NK-92 (cell line): ENCODE measurements around the gene SLC26A2.
A peak's percentile ranks its signal among the peaks of the same experiment; 100 is the strongest.

Experiments used
- DNase-seq: peaks from one replicate; lab custom pipeline; 2025; ENCODE audit not compliant: unreplicated experiment; lab: John Stamatoyannopoulos, UW

Gene SLC26A2

GRCh38 chr5:149961186-149961685, 678 bp downstream of the SLC26A2 start:
- DNase-seq = no peak

DNA sequence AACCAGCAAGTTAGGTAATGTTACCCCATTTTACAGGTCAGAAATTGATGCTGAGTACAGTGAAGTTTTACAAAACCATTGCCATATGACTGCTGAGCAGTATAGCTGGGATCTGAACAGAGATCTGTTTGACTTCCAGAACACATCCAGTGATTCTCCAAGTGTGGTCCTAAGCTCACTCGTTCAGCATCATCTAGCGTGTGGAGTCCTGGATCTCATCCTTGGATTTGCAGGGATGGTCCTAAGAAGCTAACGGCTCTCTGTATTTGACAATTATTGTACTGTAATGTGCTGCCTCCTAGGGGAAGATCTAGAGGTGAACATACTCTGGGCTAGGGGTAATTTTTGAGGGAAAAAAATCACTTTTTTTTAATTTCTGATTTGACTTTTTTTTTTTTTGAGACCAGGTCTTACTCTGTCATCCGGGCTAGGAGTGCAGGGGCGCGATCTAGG, 1.4 kb downstream of the SLC26A2 start:
- no peak for DNase-seq

DNA sequence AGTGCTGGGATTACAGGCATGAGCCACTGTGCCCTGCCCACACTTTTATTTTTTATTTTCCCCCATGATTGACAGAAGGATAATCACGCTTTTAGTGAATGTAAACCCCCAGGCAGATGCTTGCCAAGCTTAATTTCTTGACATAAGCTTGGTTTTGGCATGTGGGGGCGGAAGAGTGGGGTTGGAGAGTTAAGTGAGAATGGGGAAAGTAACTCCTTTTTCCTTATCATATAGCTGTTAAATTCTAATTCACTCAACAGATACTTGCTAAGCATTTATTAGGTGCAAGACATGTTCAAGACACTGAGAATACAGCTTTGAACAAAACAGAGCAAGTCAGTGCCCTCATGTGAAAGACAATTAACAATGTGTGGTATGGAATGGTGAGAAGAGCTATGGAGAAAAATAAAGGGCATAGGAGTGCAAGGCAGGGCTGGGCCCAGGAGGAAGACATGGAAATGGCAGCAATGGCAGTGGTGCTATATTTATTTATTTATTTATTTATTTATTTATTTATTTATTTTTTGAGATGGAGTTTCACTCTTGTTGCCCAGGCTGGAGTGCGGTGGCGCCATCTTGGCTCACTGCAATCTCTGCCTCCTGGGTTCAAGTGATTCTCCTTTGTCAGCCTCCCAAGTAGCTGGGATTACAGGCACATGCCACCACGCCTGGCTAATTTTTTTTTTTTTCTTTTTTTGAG, 2.2 kb downstream of the SLC26A2 start:
- no peak for DNase-seq

GRCh38 chr5:149963729-149964128, 3.2 kb downstream of the SLC26A2 start:
- no peak for DNase-seq

GRCh38 chr5:149966946-149967345, 6.4 kb downstream of the SLC26A2 start:
- DNase-seq = no peak

GRCh38 chr5:149969181-149969930, 8.8 kb downstream of the SLC26A2 start:
- no peak for DNase-seq

DNA sequence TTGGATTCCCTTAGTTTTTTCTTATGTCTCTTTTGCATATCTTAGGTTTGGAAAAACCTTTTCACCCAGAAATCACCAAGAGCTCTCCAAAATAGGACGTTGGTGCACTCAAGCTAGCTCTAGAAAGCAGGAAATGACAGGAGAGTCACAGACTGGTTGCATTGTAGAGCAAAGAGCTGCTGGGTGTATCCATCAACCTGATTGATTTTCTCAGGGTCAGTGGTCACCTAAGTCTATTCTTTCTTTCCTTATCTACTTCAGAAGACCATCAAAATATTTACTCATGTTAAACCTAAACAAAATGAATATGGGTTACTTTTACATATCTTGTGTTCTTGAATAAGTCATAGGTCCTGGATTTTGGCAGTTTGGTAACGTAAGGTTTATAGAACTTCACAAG, 14.9 kb downstream of the SLC26A2 start:
- no peak for DNase-seq

DNA sequence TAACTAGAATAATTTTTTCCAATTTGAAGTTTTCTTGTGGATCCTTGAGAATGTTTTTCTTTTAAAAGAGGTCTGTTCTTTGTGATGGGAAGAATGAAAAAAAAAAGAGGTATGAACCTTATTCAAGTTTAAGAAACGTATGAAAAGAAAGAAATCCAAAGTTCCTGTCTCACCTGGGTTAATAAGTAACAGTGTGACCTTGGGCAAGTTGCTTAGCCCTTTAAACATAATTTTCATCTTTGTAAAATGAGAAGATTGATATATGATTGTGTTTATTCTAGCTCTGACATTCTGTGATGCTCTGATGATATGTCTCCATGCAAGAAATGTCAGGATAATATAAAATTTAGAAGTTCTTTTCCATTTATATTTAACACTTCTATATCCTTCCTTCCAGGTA, 19.3 kb downstream of the SLC26A2 start:
- DNase-seq = no peak

DNA sequence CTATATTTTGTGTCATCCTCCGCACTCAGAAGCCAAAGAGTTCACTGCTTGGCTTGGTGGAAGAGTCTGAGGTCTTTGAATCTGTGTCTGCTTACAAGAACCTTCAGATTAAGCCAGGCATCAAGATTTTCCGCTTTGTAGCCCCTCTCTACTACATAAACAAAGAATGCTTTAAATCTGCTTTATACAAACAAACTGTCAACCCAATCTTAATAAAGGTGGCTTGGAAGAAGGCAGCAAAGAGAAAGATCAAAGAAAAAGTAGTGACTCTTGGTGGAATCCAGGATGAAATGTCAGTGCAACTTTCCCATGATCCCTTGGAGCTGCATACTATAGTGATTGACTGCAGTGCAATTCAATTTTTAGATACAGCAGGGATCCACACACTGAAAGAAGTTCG, 20.6 kb downstream of the SLC26A2 start:
- DNase-seq = no peak

- no peak for DNase-seq
Observed at GRCh38 chr5:149982505-149982904, 21.9 kb downstream of the SLC26A2 start.

- no peak for DNase-seq
Observed at GRCh38 chr5:149988126-149988525, 27.6 kb downstream of the SLC26A2 start.

DNA sequence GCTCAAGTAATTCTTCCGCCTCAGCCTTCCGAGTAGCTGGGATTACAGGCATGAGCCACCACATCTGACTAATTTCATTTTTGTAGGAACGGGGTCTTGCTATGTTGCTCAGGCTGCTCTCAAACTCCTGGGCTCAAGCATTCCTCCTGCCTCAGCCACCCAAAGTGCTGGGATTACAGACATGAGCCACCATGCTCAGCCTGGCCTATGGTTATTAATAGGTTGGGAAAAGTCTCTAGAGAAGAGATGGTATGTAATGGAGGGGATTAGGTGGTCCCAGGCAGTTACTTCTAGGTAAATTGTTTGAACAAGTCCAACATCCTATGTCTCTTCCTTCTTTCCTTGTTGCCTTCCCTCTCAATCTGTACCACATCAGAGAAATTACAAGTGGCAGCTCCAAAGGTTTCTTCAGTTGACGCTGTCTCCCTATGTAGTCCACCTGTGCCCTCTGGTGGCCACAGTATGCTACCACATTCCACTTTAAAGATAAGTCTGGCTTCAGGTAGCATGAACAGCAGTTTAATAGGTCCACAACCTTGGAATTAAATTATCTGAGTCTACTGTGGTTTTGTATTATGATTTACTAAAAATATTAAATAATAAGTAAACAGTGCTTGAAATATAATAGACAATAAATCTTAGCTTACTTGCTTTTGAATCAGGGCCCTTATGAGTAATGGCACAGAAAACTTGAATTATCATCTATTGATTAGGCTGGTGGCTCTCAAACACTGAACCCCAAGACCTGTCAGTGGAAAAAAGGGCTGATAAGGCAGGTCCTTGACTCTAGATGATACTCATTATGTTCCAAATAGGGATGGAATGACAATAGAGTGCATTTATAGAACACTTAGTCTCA, 30.2 kb downstream of the SLC26A2 start:
- DNase-seq = no peak

GRCh38 chr5:149993471-149993870, 32.9 kb downstream of the SLC26A2 start:
- no peak for DNase-seq

DNA sequence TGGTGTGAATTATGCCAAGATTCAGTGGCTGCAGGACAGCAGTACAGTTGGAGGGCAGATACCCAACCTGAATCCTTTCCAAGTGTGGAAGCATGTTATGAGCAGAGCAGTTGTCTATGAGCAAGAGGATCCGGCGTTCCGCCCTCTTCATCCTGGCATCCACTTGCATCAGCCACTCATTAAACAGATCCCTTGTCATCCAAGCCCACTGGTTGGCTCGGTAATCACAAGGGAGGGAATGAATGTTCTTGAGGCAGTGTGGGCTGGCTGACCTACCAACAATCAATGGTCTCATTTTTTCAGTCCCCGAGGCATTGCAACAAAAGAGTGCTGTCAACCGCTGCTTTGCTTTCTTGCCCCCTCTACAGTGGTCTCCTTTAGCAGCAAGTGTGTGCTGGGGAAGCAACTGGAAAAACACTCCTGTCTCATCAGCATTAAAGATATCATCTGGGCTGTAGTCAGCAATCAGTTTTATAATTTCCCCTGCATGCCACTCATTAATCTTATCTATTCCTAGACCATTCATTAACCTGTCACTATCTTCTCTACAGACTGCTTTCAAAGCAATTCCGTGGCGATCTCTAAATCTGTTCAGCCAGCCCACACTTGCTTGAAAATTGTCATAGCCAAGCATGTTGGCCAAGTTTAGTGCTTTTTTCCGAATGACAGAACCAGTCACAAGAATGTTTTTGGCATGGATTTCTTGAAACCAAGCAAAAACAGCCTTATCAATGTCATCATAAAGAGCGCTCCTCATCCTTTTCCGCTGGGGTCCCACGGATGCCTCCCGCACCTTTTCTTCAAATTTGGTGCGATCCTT, 35.0 kb downstream of the SLC26A2 start:
- no peak for DNase-seq

DNA sequence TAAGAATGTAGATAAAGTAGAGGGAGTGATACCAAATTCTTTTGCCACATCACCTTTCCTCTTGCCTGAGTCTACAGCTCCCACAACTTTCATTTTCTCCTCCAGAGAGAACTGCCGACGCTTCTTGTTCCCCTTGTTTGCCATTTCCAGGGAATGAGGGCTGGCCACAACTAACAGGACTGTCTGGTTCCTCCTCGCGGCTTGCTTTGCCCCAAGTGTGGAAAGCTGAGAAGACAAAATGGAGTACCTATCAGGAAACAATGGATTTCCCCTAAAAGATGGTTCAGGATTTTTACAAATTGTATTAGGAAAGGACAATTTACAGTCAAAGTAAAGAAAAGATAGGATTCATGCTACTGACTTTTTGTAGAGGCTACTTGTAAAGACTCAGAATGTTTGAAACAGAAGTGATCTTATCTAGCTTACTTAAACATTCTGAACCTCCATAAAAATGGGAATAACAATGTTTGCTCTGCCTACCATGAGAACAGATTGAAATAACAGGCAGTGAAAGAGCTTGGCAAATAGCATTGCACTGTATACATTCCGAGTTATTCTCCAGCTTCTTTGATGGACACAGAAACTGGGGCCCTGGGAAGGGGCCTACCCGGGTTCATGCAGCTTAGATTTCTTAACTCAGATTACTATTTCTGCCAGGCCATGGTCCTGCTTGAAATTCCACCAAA, 35.8 kb downstream of the SLC26A2 start:
- no peak for DNase-seq

- no peak for DNase-seq
Observed at GRCh38 chr5:149998281-149998680, 37.7 kb downstream of the SLC26A2 start.

GRCh38 chr5:149999359-149999758, 38.8 kb downstream of the SLC26A2 start:
- DNase-seq = no peak

GRCh38 chr5:149999866-150000255, 39.3 kb downstream of the SLC26A2 start:
- DNase-seq = no peak

DNA sequence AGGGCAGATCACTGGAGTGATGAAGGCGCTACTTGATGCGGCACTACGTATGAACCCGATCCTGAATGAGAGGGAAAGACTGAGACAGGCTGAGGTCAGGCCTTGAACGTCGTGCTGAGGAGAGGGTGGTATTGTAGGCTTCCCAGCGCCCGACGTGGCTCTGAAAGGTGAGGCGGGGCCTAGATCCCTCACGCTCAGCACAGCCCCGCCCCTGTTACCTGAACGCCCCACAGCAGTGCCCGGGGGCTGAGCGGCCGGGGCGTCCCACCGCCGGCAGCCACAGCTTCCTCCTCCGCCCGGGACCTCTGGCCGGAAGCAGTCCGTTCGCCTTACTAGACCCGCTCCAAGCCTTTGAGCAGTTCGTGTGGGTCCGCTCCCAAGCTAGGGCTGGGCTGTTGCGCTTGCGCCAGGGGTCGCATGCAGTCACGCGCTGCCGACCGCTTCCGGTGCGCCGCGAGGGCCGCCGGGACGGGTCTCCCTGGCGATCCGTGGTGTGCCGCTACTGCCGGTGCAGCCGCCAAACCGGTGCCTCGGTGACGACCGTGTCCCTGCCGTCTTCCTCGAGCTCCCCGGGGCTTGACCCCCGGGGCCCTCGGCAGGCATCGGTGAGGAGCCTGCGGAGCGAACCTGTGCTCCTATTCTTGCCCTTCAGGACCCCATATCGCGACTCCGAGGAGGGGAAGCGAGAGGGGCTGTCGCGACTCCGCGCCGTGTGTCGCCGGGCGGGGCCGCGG, 39.9 kb downstream of the SLC26A2 start, which contains the start of the genes HMGXB3 and TIGD6:
TSS of gene HMGXB3 (plus strand) at position 484 of the 734 bp plus-strand sequence. CDS start 4,114 bp downstream, outside the sequence.
TSS of gene TIGD6 (minus strand) at position 399 of the 734 bp plus-strand sequence. CDS start 4,306 bp downstream, outside the sequence.
- peak; percentile 32 for DNase-seq
